Fibroblast of skin of right quadriceps (primary cell): Measurements from ENCODE around the gene EP400.

ENCODE experiments used
- DNase-seq: peaks from one replicate; pipeline ENCODE4 v3.0.0-alpha.2; 2013

The EP400 gene

GRCh38 chr12:131990066-131990979, 40.6 kb downstream of the EP400 start:
- DNase-seq = peak; percentile 38

DNA sequence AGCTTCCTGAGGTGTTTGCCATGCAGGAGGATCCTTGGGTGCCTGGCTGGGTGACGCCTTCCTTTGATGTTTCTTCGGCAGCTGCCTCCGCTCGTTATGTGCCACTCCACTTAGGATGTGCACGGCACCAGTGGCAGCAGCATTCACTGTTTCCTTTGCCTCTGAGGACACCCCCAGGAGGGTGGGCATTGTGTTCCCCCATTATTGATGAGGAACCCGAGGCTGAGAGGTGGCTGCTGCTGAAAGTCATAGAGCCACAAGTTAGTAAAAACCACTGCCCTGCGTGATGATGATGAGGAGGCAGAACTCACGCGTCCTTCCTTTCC, 41.2 kb downstream of the EP400 start:
- no peak for DNase-seq

GRCh38 chr12:131991816-131992430, 42.2 kb downstream of the EP400 start:
- peak; percentile 16 for DNase-seq

- no peak for DNase-seq
Observed at GRCh38 chr12:131994589-131994988, 44.8 kb downstream of the EP400 start.

DNA sequence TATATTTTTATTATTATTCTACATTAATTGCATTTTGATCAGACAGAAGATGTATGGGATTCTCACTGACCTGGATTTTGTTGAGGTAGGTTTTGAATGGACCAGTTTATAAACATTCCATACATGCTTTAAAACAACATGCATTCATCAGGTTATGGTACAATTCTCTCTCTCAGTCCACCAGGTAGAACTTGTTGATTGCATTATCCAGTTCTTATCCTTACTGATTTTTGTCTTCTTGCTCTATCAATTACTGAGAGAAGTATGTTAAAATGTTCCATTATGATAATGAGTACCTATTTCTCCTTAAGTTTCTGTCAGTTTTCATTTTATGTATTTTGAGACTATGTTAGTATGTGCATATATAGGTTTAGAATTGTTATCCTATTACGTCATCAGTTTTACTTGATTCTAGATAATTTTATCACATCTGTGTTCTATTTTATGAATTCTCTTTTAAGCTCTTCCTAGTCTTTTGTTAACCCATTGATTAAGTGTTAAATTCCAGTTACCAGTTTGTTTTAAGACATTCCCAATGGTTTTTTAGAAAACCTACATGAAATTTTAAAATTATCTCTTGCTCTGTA, 50.6 kb downstream of the EP400 start:
- no peak for DNase-seq

GRCh38 chr12:132003846-132004245, 54.1 kb downstream of the EP400 start:
- DNase-seq = peak; percentile 76

- no peak for DNase-seq
Observed at GRCh38 chr12:132004946-132005345, 55.2 kb downstream of the EP400 start.

GRCh38 chr12:132006056-132006680, 56.4 kb downstream of the EP400 start:
- DNase-seq = no peak

- no peak for DNase-seq
Observed at GRCh38 chr12:132007041-132007440, 57.3 kb downstream of the EP400 start.

DNA sequence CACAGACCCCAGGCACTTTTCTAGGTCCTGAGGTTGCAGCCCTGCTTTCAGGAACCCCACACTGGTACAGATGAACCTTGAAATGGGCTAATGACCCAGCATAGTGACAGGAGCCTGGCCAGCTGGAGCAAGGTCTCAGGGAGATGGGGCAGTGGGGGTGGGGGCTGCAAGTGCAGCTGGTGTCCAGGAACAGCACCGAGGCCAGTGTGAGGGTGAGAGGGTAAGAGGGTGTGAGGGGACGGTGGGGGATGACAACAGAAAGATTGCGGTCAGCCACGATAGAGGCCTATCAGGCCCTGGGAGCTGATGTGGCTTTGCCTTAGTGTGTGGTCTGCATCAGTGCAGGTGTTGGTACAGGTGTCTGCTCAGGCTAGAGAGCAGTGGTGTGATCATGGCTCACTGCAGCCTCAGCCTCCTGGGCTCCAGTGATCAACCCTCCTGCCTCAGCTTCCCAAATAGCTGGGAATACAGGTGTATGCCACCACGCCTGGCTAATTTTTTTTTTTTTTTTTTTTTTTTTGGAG, 59.7 kb downstream of the EP400 start:
- no peak for DNase-seq

DNA sequence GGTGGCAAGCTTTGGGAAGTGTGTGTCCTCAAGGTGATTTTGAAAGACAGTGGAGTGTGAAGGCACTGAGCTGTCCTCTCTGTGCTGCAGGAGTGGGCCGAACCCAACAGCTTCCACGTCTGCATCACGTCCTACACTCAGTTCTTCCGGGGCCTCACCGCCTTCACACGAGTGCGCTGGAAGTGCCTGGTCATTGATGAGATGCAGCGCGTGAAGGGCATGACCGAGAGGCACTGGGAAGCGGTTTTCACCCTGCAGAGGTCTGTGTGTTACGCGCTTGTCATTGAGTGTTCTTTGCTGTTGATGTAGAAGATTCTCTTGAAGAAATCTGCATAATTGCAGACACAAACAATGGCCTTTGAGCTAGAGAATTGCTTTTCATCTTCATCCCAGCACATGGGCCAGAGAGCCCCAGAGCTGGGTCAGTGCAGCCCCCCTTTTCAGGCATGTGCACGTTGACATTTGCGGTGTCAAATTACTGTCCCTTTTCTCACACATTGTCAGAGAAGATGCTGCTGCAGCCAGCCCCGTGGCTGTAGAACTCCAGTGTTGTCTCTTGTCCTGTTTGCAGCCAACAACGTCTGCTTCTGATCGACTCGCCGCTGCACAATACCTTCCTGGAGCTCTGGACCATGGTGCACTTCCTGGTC, 63.3 kb downstream of the EP400 start:
- no peak for DNase-seq

DNA sequence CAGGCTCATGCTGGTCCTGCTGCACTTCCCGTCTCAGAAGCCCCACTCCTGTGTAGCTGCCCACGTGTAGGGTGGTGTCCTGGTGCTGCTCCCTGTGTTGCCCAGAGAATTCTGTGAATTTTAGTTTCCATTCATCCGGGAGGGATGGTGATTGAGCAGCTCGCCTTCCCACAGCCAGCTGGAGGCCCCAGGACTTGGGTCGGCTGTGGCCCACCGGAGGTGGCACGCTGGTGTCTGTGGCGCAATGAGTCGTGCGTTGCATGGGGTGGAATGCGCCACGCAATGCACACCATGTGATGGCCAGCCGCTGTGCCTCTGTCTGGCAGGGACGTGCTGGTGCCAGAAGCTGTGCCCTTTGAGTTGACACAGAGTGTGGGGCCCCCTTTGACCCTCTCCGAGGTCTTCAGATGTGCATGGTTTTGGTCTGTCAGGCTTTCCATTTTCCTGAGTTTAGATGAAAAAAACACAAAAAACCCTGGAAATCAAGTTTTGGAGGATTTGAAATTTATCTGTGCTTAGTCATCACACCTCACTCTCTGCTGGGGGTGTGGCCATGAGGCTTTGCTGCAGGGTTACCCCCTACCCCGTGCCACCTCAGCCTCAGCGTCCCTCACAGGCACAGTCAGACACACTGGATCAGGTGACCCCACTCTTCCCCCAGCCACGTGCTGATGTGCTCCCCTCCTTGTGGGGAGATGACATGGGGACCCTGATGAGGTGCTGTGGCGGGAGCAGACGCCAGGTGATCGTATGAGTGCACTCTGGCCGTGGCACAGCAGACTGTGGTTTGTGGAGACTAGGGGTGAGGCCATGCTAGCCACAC, 64.6 kb downstream of the EP400 start:
- DNase-seq = peak; percentile 16

DNA sequence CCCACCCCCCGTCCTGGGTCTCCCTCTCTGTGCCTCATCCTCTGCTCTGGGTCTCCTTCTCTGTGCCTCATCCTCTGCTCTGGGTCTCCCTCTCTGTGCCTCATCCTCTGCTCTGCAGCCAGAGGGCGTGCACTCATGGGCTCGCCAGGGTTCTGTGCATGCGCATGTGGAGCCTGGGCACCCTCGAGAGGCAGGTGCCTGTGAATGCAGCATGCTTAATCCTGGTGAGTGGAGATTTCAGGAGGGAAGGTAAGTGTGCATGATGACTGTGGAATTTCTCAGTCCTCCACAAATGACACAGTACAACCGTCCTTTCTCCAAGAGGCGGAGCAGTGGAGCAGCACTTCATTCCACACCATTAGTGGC, 65.2 kb downstream of the EP400 start:
- DNase-seq = no peak

- DNase-seq = no peak
Observed at GRCh38 chr12:132015686-132016430, 66.1 kb downstream of the EP400 start.

GRCh38 chr12:132018193-132018916, 68.6 kb downstream of the EP400 start:
- peak; percentile 29 for DNase-seq

- DNase-seq = no peak
Observed at GRCh38 chr12:132019891-132020290, 70.1 kb downstream of the EP400 start.

DNA sequence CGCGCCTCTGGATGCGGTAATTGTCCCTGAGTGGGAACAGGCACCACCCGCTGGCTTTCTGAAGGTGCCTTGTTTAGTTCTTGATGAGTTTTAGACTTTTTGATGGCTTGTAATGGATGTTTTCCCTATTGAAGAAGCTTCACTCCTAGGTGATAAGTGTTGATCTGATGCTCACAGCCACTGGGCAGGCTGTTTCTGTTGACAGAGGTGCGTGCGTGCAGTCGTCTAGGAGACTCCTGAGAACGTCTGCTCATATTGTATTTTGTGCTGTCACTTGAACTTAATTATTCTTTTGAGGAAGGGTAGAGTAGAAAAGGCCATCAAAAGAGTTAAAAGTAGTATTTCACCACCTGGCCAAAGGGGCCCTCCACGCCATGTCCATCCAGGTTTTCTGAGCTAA, 70.5 kb downstream of the EP400 start:
- no peak for DNase-seq

DNA sequence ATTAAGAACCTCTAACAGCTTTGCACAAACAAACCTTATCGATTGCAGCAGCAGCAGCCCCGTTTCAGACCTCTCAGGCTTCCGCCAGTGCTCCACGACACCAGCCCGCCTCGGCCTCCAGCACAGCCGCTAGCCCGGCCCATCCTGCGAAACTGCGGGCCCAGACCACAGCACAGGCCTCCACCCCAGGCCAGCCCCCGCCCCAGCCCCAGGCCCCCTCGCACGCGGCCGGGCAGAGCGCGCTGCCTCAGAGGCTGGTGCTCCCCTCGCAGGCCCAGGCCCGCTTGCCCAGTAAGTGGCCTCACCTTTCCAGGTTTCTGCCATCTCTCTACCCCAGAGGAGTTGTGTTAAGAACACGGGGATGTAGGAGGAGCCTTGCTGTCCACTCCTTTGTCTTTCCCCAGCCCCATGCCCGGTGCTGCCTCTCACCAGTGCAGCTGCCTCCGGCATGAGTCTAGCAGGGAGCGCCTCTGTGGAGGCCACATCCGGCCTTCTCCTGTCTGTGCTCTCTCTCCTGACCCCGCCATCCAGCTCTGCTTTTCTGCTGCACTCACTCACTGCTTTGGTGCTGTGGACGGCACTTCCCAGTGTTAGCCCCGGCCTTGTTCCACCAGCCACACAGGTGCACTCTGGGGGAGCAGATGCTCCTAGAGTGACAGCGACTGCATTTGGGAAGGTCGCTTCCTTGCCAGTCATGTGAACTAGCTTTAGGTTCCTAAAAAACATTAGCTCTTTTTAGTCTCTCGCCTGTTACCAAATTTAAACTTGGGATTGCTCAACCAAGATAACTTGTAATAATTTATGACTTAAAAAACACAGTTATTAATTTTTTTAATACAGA, 71.5 kb downstream of the EP400 start:
- no peak for DNase-seq

DNA sequence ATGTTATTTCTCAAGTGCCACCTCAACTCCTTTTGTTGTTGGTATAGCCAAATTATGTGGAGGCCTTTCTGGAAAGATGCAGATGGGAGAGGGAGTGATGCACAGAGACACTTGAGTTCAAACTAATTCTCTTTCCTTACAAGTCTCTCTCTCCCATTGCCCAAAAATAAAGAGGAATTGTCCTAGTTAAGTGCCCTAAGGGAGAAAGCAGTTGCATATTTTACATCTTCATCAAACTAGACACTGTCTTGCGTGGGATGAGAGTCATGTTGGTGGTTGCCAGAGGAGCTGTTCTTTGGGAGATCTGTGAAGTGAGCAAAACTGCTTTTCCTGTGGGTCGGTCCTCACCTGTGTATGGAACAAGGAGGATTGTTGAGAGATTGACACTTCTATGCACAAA, 72.2 kb downstream of the EP400 start:
- DNase-seq = no peak

GRCh38 chr12:132023658-132024057, 73.9 kb downstream of the EP400 start:
- no peak for DNase-seq
